Tibial artery (tissue), 4 donors: ENCODE measurements around the gene ZNF319.

Experiments used
- DNase-seq, 2 donors: peaks; one replicate each; pipeline ENCODE4 v3.0.0-alpha.2; 2019
- H3K27ac ChIP-seq, 2 donors: fragments of 200-600 bp; sonication (generic) in 1 of 2; 1 replicate in 1 of 2; 2 replicates in 1 of 2; pipeline ENCODE4 v1.5.1; 2018 to 2019; ENCODE audit warnings: mild to moderate bottlenecking in 1 of 2
- H3K27me3 ChIP-seq, 2 donors: fragments of 200-600 bp; sonication (generic) in 1 of 2; one replicate each; pipeline versions ENCODE4 v1.5.1 to v1.6.0; 2016 to 2019
- H3K36me3 ChIP-seq, 3 donors: fragments of 200-600 bp; sonication (generic) in 2 of 3; one replicate each; pipeline ENCODE4 v1.5.1; 2016 to 2019; ENCODE audit warnings: mild to moderate bottlenecking in 2 of 3
- H3K4me1 ChIP-seq, 4 donors: fragments of 200-600 bp; sonication (generic) in 2 of 4; 1 replicate in 3 of 4; 2 replicates in 1 of 4; pipeline ENCODE4 v1.5.1; 2016 to 2019
- H3K4me3 ChIP-seq, 2 donors: fragments of 200-600 bp; sonication (generic) in 1 of 2; 1 replicate in 1 of 2; 2 replicates in 1 of 2; pipeline ENCODE4 v1.5.1; 2018 to 2019; ENCODE audit warnings: mild to moderate bottlenecking in 2 of 2
- H3K9me3 ChIP-seq, 3 donors: fragments of 200-600 bp; sonication (generic) in 1 of 3; one replicate each; pipeline ENCODE4 v1.5.1; 2016 to 2019
- CTCF ChIP-seq, 2 experiments: fragments of 200-600 bp in 1 of 2; fragments of 450-650 bp in 1 of 2; IDR thresholded peaks; one replicate each; pipeline ENCODE4 v1.5.1; 2017 to 2019; ENCODE audit warnings: antibody characterized with exemption in 2 of 2, mild to moderate bottlenecking in 1 of 2, moderate library complexity in 1 of 2
- intact Hi-C: fragments of 100-400 bp; cut with DNase I; formaldehyde crosslinking; loops from one replicate; pipeline ENCODE4 v1.15.0; 2023; ENCODE audit warnings: low total_unique reads

Gene ZNF319

GRCh38 chr16:57987441-57988177 is 12.9 kb downstream of the ZNF319 start:
- H3K27ac ChIP-seq, result no peak overlapping the region
- peaks cover 0 to 4% (median 0%) of the 10 kb centered on the region in 3 donors for H3K36me3 ChIP-seq
- intact Hi-C loops, result no loop called here
- no peak for DNase-seq
- peaks cover 0 to 23% (median 14%) of the 10 kb centered on the region in 4 donors for H3K4me1 ChIP-seq
- peaks cover 0 to 27% of the 10 kb centered on the region in 2 donors for H3K27me3 ChIP-seq
- TF ChIP-seq CTCF (IDR thresholded peaks at IDR 0.05), result no peak
- H3K9me3 ChIP-seq, result no peaks in the 10 kb centered on the region
- no peak overlapping the region for H3K4me3 ChIP-seq

- TF ChIP-seq CTCF (IDR thresholded peaks at IDR 0.05), result no peak
- Histone ChIP-seq H3K9me3 (no peaks in the 10 kb centered on the region), H3K36me3 (no peaks in the 10 kb centered on the region), H3K4me3 (no peak overlapping the region), H3K27me3 (peaks cover 0 to 27% of the 10 kb centered on the region in 2 donors), H3K4me1 (peaks cover 0 to 23% (median 14%) of the 10 kb centered on the region in 4 donors), H3K27ac (no peak overlapping the region)
- intact Hi-C loops, result no loop called here
- DNase-seq, result no peak
Measured at GRCh38 chr16:57986196-57986595, 14.3 kb downstream of the ZNF319 start.

- intact Hi-C loops, result no loop called here
- peaks cover 0 to 23% (median 14%) of the 10 kb centered on the region in 4 donors for H3K4me1 ChIP-seq
- H3K27me3 ChIP-seq, result peaks cover 0 to 27% of the 10 kb centered on the region in 2 donors
- no peaks in the 10 kb centered on the region for H3K36me3 ChIP-seq
- no peaks in the 10 kb centered on the region for H3K9me3 ChIP-seq
- no peak for TF ChIP-seq CTCF (IDR thresholded peaks at IDR 0.05)
- no peak overlapping the region for H3K27ac ChIP-seq
- peak overlapping the region; percentile 36 to 54 for H3K4me3 ChIP-seq
- no peak for DNase-seq
Measured at GRCh38 chr16:57985204-57986181, 15.0 kb downstream of the ZNF319 start.

- Histone ChIP-seq H3K4me1 (peaks cover 0 to 23% (median 14%) of the 10 kb centered on the region in 4 donors), H3K9me3 (no peaks in the 10 kb centered on the region), H3K36me3 (no peaks in the 10 kb centered on the region), H3K27ac (no peak overlapping the region), H3K27me3 (peaks cover 0 to 27% of the 10 kb centered on the region in 2 donors), H3K4me3 (peak overlapping the region; percentile 36 to 54)
- DNase-seq, result peak; percentile 74 to 79
- intact Hi-C loops, result no loop called here
- no peak for TF ChIP-seq CTCF (IDR thresholded peaks at IDR 0.05)
Measured at GRCh38 chr16:57984443-57985203, 15.8 kb downstream of the ZNF319 start.

- no peak overlapping the region for H3K27ac ChIP-seq
- intact Hi-C loops, result no loop called here
- no peaks in the 10 kb centered on the region for H3K36me3 ChIP-seq
- H3K9me3 ChIP-seq, result no peaks in the 10 kb centered on the region
- peaks cover 0 to 19% (median 14%) of the 10 kb centered on the region in 4 donors for H3K4me1 ChIP-seq
- peaks cover 0 to 29% of the 10 kb centered on the region in 2 donors for H3K27me3 ChIP-seq
- TF ChIP-seq CTCF (IDR thresholded peaks at IDR 0.05), result no peak
- H3K4me3 ChIP-seq, result no peak overlapping the region
- DNase-seq, result no peak
Measured at GRCh38 chr16:57982385-57982784, 18.1 kb downstream of the ZNF319 start.
